Diencephalon (tissue), 1 donor: ENCODE results near the gene GUSB. TPM values are rescaled to one million over a fixed set of nuclear protein-coding genes. Genes with fewer than 3 reads are reported as not detected.

Experiments used
- small RNA-seq: library from RNA; depleted of rRNA; stranded (forward); fragments of <200 nt; gene quantifications from one replicate; pipeline ENCODE3, GENCODE V24; 2014
- total RNA-seq: library from RNA; depleted of rRNA; stranded (reverse); fragments of >200 nt; gene quantifications from one replicate; pipeline ENCODE4 v1.2.3, GENCODE V29; 2014

The GUSB gene
- 15.7 TPM for total RNA-seq

DNA sequence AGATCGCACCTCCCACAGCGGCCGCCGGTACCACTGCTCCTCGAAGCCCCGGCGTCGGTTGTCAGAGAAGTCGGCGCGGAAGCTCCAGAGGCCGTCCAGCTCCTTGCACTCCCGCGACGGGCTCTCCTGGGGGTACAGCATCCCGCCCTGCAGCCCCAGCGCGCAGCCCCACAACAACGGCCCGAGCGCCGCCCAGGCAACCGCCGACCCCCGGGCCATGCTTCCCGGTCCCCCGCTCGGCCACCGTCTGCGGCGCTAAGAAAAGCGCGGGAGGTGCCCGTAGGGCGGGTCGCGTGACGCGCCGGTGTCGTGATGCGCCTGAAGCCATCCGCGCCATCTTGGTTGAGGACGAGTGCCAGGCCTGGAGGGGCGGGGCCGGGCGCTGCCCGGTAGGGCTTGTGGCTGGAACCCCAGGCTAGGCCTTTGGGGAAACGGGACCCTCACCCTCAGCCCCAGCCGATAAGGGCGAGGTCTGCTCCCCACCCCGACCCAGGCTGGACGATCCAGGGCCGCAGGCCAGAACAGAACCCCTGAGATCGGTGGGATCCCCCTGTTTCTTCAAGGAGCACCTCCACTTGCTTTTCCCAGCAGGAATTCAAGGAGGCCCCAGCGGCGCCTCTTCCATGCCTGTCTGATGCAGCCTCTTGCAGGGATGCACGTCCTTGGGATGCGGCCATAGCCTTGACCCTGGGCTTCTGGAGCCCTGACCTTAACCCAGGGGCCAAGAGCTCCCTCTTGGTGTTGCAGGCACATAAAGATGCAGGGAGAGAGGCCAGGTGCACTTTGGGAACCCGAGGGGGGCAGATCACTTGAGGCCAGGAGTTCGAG lies at the start of gene GUSB:
GUSB (minus strand) TSS at position 249 of the 828 bp plus-strand sequence; CDS start at position 219, 30 bp downstream.

Small RNA genes lying within 50 kb of the gene (small RNA-seq; reads per million reads assigned to genes)
- gene AC073261.1 = not detected

Other genes starting within 250 kb of the GUSB start
- 41.5 TPM for gene VKORC1L1, start 109.1 kb downstream of the GUSB start, total RNA-seq
- gene ASL, start 93.6 kb upstream of the GUSB start, total RNA-seq = 11.8 TPM
- gene CRCP, start 132.6 kb upstream of the GUSB start, total RNA-seq = 48.9 TPM
- 92.3 TPM for gene TPST1, start 223.1 kb upstream of the GUSB start, total RNA-seq